IPS DF 6.9 (cell line): Measurements from ENCODE around the gene PPP1R12B.

ENCODE experiments used
- DNase-seq: peaks from one replicate; pipeline ENCODE4 v3.0.0-alpha.2; 2013; ENCODE audit warnings: low read depth, low spot score
- H3K27ac ChIP-seq: one replicate; pipeline ENCODE4 v1.5.1; 2013; ENCODE audit warnings: low read length, control low read depth
- H3K27me3 ChIP-seq: 2 replicates; pipeline ENCODE4 v1.6.1; 2013; ENCODE audit warnings: mild to moderate bottlenecking, low read length; ENCODE audit not compliant: control insufficient read depth, insufficient read depth
- H3K36me3 ChIP-seq: 2 replicates; pipeline ENCODE4 v1.6.1; 2013; ENCODE audit warnings: low read length; ENCODE audit not compliant: control insufficient read depth, insufficient read depth
- H3K4me1 ChIP-seq: 2 replicates; pipeline ENCODE4 v1.6.1; 2013; ENCODE audit warnings: low read length; ENCODE audit not compliant: control insufficient read depth, insufficient read depth
- H3K4me3 ChIP-seq: 2 replicates; pipeline ENCODE4 v1.5.1; 2013; ENCODE audit warnings: mild to moderate bottlenecking, low read length
- H3K9me3 ChIP-seq: 2 replicates; pipeline ENCODE4 v1.6.1; 2013; ENCODE audit warnings: low read length, inconsistent platforms; ENCODE audit not compliant: control insufficient read depth, insufficient read depth
- WGBS: extraction: QIAGEN DNeasy Blood & Tissue Kit; methylation state at CpG from one replicate; pipeline ENCODE4 v1.1.7; 2013; ENCODE audit warnings: mixed read lengths, missing lambda C conversion rate; ENCODE audit not compliant: insufficient read length, insufficient coverage; 5-methylcytosine and 5-hydroxymethylcytosine counted together

Gene PPP1R12B, protein sequence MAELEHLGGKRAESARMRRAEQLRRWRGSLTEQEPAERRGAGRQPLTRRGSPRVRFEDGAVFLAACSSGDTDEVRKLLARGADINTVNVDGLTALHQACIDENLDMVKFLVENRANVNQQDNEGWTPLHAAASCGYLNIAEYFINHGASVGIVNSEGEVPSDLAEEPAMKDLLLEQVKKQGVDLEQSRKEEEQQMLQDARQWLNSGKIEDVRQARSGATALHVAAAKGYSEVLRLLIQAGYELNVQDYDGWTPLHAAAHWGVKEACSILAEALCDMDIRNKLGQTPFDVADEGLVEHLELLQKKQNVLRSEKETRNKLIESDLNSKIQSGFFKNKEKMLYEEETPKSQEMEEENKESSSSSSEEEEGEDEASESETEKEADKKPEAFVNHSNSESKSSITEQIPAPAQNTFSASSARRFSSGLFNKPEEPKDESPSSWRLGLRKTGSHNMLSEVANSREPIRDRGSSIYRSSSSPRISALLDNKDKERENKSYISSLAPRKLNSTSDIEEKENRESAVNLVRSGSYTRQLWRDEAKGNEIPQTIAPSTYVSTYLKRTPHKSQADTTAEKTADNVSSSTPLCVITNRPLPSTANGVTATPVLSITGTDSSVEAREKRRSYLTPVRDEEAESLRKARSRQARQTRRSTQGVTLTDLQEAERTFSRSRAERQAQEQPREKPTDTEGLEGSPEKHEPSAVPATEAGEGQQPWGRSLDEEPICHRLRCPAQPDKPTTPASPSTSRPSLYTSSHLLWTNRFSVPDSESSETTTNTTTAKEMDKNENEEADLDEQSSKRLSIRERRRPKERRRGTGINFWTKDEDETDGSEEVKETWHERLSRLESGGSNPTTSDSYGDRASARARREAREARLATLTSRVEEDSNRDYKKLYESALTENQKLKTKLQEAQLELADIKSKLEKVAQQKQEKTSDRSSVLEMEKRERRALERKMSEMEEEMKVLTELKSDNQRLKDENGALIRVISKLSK

DNA sequence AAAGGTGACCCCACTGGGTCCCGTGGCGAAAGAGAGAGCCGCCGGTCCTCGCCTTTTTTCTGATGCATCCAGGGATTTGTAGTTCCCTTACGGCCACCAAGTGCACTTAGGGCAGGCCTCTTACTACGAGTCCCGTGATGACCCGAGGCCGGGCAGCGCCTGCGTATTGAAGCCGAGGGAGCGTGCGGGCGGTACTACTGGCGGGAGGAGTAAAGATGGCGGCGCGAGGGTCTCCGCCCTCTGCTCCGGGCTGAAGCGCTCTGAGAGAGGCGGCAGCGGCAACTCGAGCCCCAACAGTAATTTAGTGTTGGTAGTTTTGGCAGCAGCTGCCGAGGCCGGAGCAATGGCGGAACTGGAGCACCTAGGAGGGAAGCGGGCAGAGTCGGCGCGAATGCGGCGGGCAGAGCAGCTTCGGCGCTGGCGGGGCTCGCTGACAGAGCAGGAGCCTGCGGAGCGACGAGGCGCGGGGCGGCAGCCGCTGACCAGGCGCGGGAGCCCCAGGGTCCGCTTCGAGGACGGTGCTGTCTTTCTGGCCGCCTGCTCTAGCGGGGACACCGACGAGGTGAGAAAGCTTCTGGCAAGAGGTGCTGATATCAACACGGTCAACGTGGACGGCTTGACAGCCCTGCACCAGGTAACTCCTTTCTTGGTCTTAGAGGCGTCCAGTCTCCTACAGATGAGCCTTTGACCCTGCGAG is at the start of gene PPP1R12B:
Gene PPP1R12B (plus strand): TSS at position 191 of the 697 bp plus-strand sequence. CDS start 153 bp downstream, at position 344.
- H3K36me3 ChIP-seq, result no peaks in the 10 kb centered on the region
- no peaks in the 10 kb centered on the region for H3K9me3 ChIP-seq
- peak within 1 kb of the TSS; percentile 95 for H3K4me3 ChIP-seq
- WGBS, result no CpG with 5 or more reads among the region's 60 CpGs
- no peaks in the 10 kb centered on the region for H3K4me1 ChIP-seq
- no peak within 1 kb of the TSS for H3K27ac ChIP-seq
- no peaks in the 10 kb centered on the region for H3K27me3 ChIP-seq
- DNase-seq, result peak; percentile 92

GRCh38 chr1:202302166-202302565 is 46.3 kb upstream of the PPP1R12B start:
- H3K36me3 ChIP-seq, result no peaks in the 10 kb centered on the region
- WGBS, result no CpG with 5 or more reads among the region's 9 CpGs
- DNase-seq, result no peak
- no peak overlapping the region for H3K27ac ChIP-seq
- H3K4me1 ChIP-seq, result no peaks in the 10 kb centered on the region
- H3K9me3 ChIP-seq, result no peaks in the 10 kb centered on the region
- no peak overlapping the region for H3K4me3 ChIP-seq
- H3K27me3 ChIP-seq, result no peaks in the 10 kb centered on the region

GRCh38 chr1:202304375-202304774 is 44.1 kb upstream of the PPP1R12B start:
- Histone ChIP-seq H3K27ac (no peak overlapping the region), H3K27me3 (no peaks in the 10 kb centered on the region), H3K36me3 (no peaks in the 10 kb centered on the region), H3K9me3 (no peaks in the 10 kb centered on the region), H3K4me3 (no peak overlapping the region), H3K4me1 (no peaks in the 10 kb centered on the region)
- no peak for DNase-seq
- WGBS, result no CpG with 5 or more reads among the region's 9 CpGs

- H3K4me1 ChIP-seq, result no peaks in the 10 kb centered on the region
- no CpG with 5 or more reads among the region's 1 CpG for WGBS
- H3K36me3 ChIP-seq, result no peaks in the 10 kb centered on the region
- DNase-seq, result no peak
- no peaks in the 10 kb centered on the region for H3K27me3 ChIP-seq
- no peaks in the 10 kb centered on the region for H3K9me3 ChIP-seq
- no peak overlapping the region for H3K4me3 ChIP-seq
- no peak overlapping the region for H3K27ac ChIP-seq
Observed at GRCh38 chr1:202305168-202305567, 43.3 kb upstream of the PPP1R12B start.

- no peaks in the 10 kb centered on the region for H3K27me3 ChIP-seq
- no peak overlapping the region for H3K4me3 ChIP-seq
- no peak for DNase-seq
- WGBS, result no CpG with 5 or more reads among the region's 9 CpGs
- H3K27ac ChIP-seq, result no peak overlapping the region
- no peaks in the 10 kb centered on the region for H3K4me1 ChIP-seq
- H3K9me3 ChIP-seq, result no peaks in the 10 kb centered on the region
- H3K36me3 ChIP-seq, result no peaks in the 10 kb centered on the region
Observed at GRCh38 chr1:202306535-202307345, 41.8 kb upstream of the PPP1R12B start.

DNA sequence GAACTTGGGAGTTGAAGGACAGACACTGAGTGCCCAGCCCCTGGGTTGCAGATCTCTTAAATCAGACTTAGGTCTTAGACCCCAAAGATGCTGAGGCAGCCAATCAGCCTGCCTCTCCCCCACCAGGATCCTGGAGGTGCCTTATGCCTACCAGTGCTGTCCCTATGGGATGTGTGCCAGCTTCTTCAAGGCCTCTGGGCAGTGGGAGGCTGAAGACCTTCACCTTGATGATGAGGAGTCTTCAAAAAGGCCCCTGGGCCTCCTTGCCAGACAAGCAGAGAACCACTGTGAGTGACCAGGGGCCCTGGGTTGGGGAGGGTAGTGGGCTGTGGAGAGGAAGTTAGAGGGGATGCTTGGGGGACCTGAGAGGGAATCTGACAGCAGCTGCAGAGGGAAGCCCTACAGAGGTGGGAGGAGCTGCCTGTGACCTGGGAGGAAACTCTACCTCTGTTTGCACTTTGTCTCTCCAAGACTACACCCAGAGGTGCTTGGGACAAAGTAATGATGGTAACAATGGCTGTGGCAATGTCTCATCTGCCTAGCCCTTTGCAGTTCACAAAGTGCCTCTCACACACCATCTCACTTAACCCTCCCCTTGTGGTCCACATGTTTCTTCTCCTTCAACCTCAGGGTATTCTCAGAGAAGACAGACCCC is 38.3 kb upstream of the PPP1R12B start:
- no peaks in the 10 kb centered on the region for H3K36me3 ChIP-seq
- H3K27me3 ChIP-seq, result no peaks in the 10 kb centered on the region
- H3K27ac ChIP-seq, result no peak overlapping the region
- no peak overlapping the region for H3K4me3 ChIP-seq
- no peaks in the 10 kb centered on the region for H3K9me3 ChIP-seq
- no peak for DNase-seq
- H3K4me1 ChIP-seq, result no peaks in the 10 kb centered on the region

DNA sequence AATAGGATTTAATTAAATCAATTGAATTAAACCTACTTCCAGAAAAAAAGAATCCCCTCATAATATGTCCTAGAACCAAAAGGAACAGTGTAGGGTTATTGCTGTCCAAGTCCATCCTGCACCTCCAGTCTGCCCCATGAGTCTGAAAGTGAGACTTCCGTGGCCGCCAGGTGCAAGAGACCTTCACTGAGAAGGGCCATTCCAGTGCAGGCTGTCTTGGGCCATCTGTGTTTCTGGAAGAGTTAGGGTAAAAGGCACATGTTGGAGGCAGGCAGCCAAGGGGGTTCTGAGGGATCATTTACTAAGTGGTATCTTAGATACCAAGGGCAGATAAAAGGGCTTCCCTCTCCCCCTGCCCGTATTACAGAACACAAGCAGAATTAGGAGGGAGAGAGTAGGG is 37.8 kb upstream of the PPP1R12B start:
- no peaks in the 10 kb centered on the region for H3K27me3 ChIP-seq
- H3K4me3 ChIP-seq, result no peak overlapping the region
- WGBS, result no CpG with 5 or more reads among the region's 3 CpGs
- H3K27ac ChIP-seq, result no peak overlapping the region
- no peaks in the 10 kb centered on the region for H3K9me3 ChIP-seq
- DNase-seq, result no peak
- no peaks in the 10 kb centered on the region for H3K36me3 ChIP-seq
- no peaks in the 10 kb centered on the region for H3K4me1 ChIP-seq

DNA sequence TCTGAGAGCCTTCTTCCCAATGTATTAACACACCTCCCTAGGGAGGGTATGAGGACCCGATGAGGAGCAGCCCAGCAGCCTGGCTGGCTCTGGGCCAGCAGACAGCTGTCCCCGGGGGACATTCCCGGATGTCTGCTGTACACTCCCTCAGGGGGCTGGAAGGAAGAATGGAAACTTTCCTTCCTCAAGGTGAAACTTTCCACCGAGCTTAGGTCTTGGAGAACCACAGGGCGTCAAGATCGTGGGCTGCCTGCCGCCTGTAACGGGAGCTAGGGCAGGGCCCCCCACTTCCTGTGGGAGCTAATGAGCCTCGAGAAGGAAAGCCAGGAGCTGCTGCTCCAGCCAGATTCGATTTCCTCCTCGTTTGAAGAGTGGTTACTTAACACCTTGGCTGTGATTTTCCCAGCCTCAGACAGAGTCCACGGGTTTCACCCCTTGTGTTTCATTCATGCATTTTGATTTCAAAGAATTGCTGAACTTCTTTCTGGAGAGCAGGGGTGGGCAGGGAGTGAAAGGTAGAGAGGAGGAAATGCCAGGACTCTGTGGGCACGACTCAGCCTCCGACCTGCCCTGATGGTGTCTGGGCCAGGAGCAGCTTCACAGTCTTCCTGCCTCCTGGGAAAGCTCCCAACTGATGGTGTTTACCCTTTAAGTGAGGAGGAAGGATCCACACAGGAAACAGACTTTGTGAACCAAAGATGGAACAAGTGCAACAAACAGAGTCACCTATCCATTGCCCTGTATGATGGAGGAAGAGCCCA is 36.4 kb upstream of the PPP1R12B start:
- Histone ChIP-seq H3K9me3 (no peaks in the 10 kb centered on the region), H3K27me3 (no peaks in the 10 kb centered on the region), H3K4me1 (no peaks in the 10 kb centered on the region), H3K36me3 (no peaks in the 10 kb centered on the region), H3K27ac (no peak overlapping the region), H3K4me3 (no peak overlapping the region)
- WGBS, result no CpG with 5 or more reads among the region's 14 CpGs
- no peak for DNase-seq

DNA sequence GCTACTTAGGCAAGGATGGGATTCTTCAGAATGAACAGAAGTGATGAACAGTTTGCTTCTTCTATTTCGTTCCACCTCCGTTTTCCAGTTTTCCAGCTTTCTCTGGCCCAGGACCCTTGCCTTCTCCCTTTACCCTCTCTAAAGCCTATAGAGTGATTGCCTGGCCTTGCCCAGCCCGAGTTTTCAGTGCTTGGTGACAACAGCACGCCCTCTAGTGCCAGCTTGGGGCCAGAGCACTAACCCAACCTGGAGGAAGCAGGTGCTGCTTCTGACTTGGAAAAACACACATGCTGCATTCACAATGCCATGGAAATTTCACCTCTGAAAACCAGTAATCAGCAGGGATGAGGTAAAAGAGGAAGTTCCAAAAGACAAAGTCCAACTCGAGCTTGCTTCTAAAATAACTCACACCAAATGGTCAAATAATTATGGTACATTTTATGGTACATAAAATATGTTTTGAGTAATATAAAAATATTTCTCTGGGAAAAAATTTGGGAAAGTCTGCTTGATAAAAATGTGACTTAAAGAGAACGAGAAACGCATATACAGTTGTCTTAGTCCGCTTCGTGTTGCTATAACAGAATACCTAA is 32.8 kb upstream of the PPP1R12B start:
- no peaks in the 10 kb centered on the region for H3K36me3 ChIP-seq
- no peaks in the 10 kb centered on the region for H3K27me3 ChIP-seq
- peak; percentile 72 for DNase-seq
- no peaks in the 10 kb centered on the region for H3K9me3 ChIP-seq
- WGBS, result no CpG with 5 or more reads among the region's 9 CpGs
- no peak overlapping the region for H3K27ac ChIP-seq
- H3K4me3 ChIP-seq, result no peak overlapping the region
- H3K4me1 ChIP-seq, result peaks cover 2% of the 10 kb centered on the region; the same call in 1 of the 2 replicates
